GM12891 (cell line): Measurements from ENCODE around the gene GRAMD1B.

Source experiments
- PAX5 ChIP-seq: IDR thresholded peaks from 2 replicates; pipeline ENCODE4 v1.6.1; 2011; ENCODE audit warnings: low read length, moderate library complexity, mild to moderate bottlenecking; ENCODE audit not compliant: insufficient read depth, severe bottlenecking
- POLR2A ChIP-seq: IDR thresholded peaks from 2 replicates; pipeline ENCODE4 v1.6.1; 2011; ENCODE audit warnings: low read depth, low read length, control low read depth
- POLR2AphosphoS5 ChIP-seq: IDR thresholded peaks from 2 replicates; pipeline ENCODE4 v1.6.1; 2011; ENCODE audit warnings: low read depth, low read length, control low read depth
- SPI1 ChIP-seq: IDR thresholded peaks from 2 replicates; pipeline ENCODE4 v1.6.1; 2011; ENCODE audit warnings: low read depth, low read length, control low read depth
- TAF1 ChIP-seq: IDR thresholded peaks from 2 replicates; pipeline ENCODE4 v1.6.1; 2011; ENCODE audit warnings: low read depth, low read length, control low read depth

GRCh38 chr11:123556633-123557032, 126.6 kb downstream of the GRAMD1B start:
- TF ChIP-seq TAF1 = no peak
- no peak for TF ChIP-seq POLR2A
- no peak for TF ChIP-seq POLR2AphosphoS5
- no peak for TF ChIP-seq PAX5
- no peak for TF ChIP-seq SPI1
